NOMO-1 treated with dmso at 0.1 percent for 144 hours (cell line): ENCODE measurements around the gene GTF3C4.

Experiments used
- DNase-seq: peaks from one replicate; lab custom pipeline; 2025; ENCODE audit not compliant: unreplicated experiment; lab: John Stamatoyannopoulos, UW

GTF3C4 gene, protein sequence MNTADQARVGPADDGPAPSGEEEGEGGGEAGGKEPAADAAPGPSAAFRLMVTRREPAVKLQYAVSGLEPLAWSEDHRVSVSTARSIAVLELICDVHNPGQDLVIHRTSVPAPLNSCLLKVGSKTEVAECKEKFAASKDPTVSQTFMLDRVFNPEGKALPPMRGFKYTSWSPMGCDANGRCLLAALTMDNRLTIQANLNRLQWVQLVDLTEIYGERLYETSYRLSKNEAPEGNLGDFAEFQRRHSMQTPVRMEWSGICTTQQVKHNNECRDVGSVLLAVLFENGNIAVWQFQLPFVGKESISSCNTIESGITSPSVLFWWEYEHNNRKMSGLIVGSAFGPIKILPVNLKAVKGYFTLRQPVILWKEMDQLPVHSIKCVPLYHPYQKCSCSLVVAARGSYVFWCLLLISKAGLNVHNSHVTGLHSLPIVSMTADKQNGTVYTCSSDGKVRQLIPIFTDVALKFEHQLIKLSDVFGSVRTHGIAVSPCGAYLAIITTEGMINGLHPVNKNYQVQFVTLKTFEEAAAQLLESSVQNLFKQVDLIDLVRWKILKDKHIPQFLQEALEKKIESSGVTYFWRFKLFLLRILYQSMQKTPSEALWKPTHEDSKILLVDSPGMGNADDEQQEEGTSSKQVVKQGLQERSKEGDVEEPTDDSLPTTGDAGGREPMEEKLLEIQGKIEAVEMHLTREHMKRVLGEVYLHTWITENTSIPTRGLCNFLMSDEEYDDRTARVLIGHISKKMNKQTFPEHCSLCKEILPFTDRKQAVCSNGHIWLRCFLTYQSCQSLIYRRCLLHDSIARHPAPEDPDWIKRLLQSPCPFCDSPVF

DNA sequence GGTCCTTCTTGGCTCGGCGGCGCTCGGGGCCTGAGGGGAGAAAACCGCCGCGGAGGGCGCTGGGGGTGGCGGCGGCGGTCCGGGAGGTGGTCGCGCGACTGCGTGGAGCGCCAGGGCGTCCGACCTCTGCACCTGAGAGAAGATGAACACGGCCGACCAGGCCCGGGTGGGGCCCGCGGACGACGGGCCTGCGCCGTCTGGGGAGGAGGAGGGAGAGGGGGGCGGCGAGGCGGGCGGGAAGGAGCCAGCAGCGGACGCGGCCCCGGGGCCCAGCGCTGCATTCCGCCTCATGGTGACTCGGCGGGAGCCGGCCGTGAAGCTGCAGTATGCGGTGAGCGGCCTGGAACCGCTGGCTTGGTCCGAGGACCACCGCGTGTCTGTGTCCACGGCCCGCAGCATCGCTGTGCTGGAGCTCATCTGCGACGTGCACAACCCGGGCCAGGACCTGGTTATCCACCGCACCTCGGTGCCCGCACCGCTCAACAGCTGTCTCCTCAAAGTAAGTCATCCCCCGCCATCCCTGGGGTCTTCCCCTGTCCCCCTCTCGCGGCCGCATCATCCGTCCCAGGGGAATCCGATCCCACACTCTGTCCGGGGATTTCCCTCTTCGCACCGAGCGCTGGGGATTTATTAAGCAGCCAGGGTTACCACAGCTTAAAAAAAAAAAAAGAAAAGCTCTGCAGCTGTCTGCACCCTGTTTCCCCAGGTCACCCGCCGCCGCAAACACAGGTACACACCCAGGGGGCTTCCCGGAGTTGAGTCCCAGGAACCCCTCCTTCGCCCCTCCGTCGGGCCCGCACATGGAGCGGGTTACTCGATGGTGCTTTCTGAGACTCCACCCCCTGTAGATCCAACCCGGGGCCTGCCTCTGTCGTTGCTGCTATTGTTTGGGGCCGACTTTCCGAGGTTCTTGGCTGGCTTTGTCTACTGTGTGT lies at the start of gene GTF3C4:
Gene GTF3C4 (plus strand): TSS at position 8 of the 935 bp plus-strand sequence. CDS start 135 bp downstream, at position 143.
- no peak for DNase-seq

DNA sequence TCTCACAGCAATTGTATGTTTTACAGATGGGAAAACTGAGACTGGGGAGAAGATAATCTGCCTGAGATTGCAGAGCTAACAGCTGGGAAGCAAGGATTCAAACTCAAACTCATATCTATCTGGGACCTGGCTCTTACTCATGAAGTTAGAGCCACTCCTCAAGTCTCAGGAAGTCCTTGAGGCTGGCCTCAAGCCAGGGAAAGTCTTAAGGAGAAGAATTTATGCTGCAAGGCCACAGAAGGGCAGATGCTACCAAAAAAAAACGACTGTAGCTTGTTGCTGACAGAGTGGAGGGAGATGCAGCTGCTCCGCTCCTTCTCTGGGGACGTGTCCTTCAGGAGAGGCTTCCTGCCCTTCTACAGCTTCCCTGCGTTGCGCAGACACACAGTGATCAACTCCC lies 48.1 kb upstream of the GTF3C4 start:
- DNase-seq, result no peak

DNA sequence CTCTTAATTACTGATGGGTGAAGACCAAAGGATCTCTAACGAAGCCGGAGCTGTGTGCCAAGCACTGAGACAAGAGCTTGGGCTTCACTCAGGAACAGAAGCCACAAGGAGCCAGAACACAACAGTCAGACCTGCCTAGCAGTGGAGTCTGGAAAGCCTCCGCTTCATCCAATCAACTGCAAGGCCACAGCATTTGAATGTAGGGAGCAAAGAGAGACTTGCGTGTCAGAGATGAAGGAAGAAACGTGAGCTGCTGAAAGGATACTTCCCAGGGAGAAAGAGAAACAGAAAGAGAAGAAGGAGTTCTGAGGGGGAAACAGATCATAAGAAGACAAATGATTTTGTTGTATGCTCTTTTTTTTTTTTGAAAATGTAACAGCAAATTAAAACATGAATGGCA lies 44.0 kb upstream of the GTF3C4 start:
- DNase-seq, result no peak

DNA sequence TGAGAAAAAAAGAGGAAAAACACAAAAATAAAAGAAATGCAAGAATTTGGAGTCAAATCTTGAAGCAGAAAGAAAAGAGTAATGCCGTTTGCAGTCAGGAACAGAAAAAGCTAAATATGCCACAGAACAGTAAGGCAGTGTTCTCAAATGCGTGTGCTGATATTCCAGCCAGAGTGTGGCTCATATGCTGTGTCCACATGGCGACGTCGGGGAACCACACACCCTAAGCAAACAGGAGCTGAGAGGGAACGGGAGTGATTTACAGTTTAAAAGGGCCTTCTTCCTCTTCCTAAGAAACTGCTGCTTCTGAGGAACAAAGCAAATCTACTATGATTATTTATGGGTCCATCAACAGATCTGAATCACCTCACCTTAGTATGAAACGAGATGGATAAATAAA lies 43.2 kb upstream of the GTF3C4 start:
- DNase-seq, result no peak

DNA sequence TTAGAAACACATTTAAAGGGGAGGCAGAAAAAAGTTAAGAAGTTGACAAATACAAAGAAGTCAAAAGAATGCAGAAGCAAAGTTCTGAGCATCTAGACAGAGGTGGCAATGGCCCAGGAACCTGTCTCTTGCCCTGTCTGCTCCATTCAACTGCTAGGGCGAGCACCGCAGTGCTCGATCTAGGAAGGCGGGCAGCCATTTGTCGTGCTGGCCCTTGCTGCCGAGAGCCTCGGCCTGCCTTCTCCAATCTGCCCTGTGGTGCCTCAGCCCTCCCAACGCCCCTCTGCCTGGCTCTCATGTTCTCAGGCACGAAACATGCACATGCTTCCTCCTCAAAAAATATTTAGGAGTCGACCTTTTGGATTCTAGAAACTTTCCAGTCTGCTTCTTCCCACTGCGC lies 42.7 kb upstream of the GTF3C4 start:
- no peak for DNase-seq

DNA sequence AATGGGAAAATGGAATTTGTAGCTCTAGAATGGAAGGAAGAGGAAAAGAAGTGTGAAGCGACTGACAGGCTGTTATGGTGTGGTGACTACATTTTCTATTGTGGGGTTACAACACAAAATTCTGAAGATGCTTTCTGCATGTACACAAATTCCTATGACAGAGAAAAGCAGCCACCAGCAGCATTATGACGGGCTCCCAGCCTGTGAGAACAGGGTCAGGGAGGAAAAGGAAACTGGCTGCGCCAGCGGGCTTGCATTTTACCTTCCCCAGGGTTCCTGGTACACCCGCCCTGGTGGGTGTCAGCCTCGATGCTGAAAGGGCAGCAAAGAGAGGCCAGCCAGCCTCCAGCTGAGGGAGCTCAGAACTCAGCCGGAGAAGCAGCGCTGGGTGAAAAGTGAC lies 41.5 kb upstream of the GTF3C4 start:
- no peak for DNase-seq

DNA sequence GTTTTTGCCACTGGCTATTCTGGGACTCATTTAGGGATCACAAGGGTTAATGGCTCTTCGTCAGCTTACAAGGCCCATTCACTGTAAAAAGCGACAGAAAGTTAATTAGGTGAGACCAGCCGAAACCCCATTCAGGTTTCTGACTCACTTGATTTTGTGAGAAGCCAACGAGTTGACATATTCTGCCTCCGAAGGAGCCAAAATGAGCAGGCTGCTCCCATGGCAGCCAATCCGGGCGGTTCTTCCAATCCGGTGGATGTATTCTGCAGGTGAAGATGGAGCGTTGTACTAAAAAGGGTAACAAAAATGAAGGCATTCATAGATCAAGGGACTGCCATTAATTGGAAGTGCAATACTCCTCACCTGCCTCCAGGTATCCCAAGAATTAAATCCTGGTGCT lies 40.1 kb upstream of the GTF3C4 start:
- DNase-seq, result no peak

DNA sequence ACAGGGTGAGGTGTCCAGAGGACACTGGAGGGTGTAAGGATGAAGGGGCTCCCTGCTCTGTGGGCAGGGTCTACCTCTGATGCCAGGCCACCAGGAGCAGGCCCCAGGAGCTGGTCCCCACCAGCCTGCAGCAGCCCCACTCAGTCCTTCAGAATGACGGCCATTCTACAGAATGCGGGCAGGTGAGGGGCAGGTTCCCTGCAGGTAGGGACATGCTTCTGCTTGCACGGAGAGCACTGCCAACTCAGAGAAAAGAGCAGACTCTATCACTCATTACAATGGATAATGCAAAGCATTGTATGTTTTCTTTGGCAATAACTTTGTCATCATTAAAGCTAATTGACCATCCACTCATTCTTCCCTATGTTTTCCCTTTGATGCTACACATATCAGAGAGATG lies 39.5 kb upstream of the GTF3C4 start:
- no peak for DNase-seq

DNA sequence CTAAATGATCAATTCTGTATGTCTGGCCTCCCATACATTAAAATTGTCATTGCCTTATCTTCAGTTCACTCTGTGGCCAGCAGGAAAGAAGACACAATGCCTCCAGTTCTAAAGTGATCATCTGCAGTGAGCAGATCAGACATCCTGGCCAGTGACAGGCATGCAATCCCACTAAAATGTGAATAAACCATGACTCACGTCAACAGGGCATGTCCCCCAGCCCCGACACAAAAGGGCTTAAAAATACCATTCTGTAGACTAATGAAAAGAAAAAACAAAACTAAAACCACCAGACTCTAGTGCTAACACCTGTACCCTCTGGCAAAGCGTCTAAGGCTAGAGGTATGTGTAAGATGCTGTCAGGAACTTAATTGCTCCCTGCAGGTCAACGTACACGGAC lies 39.0 kb upstream of the GTF3C4 start:
- DNase-seq, result no peak

DNA sequence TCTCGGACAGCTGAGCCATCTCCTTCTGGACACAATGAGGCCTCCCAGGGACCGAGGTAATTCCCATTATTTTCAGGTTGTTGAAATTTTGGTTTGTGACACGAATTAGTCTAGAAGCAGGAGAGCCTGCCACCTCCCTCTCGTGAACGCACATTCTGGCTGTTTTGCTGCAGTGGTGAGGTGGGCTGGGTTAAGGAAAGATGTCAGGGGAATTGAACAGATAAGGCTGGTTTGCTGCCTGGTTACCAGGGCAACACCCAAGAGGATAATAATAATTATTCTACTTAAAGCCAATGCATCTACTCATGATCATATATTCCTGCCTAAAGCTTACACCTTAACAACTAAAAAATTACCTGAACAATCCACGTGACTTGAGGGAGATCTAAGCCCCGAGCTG lies 38.6 kb upstream of the GTF3C4 start:
- no peak for DNase-seq

DNA sequence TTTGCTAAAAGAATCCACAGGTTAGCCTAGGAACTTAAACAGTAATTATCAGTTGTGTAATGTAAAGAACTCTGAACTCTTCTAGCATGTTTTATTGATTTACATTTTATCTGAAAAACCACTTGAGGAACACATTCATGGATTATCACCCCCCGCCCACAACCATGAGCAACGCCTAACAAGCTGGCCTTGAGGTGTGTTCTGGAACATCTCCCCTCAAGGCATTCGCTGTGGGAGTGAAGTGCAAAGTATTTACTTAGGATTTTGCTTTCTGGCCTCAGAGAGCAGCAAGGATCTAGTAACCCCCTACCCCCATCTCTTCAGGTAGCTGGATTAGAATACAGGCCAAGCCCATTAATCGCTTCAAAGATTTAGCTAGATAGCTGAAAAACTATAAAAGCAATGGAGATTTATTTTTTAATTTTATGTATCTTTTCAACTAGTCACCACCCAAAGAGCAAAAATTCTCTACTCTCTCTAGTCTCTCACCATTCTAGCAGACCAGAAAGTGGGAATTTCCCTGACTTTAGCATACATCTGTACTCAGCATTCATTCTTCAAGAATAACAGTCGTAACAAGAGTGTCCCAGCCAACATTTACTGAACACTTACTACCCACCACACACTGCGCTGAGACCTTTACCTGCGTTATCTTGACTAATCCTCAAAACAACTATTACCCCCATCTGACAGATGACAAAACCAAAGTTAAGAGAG lies 37.7 kb upstream of the GTF3C4 start:
- no peak for DNase-seq

DNA sequence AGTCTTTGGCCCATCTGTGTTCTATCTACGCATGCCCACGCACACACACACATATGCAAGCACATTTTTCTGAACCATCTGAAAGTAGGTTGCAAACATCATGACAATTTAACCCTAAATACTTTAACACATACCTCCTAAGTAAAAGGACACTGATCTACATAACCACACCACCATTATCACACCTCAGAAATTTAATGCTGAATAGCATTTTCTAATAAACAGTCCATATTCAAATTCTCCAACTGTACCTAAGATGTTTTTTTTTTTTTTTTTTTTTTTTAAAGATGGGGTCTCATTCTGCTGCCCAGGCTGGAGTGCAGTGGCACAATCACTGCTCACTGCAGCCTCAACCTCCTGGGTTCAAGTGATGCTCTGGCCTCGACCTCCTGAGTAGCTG lies 35.9 kb upstream of the GTF3C4 start:
- DNase-seq, result no peak

DNA sequence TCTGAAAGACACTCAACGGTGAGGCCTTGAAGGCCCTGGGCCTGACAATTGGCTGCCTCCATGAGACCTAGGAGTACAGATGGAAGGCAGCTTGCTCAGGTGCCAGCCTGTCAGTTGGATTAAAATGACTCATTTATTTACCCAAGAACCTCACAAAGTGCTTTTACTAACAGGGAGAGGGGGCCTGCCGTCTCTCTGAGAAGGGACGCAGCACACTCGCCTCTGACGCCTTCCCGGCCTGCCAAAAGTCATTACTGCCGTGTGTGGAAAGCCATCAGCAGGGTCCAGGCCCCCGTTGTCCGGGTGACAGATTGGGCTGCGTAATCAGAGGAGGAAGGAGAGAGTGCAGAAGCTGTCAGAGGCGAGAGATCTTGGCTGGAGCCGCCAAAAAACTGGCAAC lies 32.9 kb upstream of the GTF3C4 start:
- DNase-seq, result no peak

DNA sequence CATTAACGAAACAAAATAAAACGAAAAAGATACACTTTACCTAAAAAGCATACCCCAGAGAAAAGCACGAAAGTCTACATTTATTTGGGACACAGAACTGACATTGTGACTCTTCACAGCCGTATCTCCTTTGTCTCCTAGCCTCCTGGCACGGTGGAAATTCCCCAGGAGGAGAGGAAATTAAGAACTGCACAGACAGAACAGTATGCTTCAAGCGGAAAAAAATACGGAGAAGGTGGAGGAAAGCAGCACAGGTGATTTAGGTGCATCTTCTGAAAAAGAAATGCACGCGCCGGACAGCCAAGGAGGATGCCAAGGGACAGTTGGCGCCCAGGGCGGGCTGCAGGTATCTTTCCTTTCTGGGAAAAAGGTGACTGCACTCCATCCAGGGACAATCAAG lies 32.5 kb upstream of the GTF3C4 start:
- no peak for DNase-seq

DNA sequence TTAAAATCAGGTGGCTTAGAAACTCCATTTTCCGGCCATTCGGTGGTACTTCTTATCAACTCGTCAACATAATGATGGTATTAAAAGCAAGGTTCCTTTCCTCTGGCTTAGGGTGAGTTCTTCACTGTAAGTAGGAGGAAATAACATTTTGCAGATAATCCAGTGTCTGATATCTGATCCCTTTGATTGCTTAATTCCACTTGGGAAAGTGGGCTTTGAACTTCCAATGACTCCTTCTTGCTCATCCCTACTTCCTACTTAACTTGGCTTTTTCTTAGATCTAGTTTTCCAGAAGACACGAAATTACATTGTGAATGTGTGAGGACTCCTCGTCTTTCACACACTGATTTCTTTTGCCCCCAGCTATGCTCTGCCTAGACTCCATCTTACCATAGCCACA lies 32.0 kb upstream of the GTF3C4 start:
- no peak for DNase-seq

DNA sequence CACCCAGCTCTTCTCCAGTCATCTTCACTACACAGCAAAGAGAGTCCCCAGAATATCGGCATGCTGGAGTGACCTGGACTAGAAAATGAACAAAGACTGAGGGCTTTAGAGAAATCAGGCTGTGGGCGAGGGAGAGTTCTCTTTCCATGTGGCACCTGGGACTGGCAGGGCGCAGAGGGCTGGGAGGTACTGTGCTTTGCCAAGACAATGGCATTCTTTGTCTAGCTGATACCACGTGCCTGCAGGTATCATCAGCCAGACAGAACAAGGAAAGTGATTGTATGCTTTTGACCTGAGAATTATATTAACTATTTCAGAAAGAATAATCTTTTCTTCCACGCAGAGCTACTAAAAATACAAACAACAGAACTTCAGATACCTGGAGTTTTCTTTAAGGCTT lies 30.9 kb upstream of the GTF3C4 start:
- no peak for DNase-seq

DNA sequence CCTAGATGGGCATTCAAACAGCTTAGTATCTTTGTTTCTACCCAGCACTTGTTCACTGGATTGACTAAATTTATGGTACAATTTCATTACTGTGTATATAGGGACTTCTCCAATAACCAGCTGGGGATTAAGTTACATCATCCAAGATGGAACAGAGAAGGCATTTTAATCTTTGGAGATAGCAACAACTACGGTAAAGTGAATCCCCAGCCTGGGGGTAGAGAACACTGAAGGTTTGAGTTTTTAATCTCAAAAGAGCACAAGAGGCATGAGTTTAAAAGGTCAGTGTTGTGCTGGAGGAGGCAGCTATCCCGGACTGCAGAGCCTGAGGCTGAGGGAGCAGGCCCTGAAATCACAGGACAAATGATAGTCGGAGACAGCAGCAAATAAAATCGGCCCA lies 29.0 kb upstream of the GTF3C4 start:
- no peak for DNase-seq

DNA sequence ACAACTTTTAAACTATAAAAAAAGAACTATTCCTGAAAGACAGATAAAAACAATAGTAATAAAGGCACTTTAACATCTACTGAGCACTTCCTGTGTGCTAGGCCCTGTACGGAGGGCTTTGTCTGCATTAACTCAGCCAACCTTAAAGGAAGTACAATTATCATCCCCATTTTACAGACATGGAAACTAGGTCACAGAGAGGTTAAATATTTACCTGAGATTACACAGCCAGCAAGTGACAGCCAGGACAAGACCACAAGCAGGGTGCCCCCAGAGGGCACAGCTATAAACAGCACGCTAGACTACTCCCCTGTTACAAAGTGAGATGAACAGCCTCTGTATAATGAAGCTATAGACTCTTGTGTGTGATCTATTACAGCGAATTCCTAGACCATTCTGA lies 26.0 kb upstream of the GTF3C4 start:
- no peak for DNase-seq

DNA sequence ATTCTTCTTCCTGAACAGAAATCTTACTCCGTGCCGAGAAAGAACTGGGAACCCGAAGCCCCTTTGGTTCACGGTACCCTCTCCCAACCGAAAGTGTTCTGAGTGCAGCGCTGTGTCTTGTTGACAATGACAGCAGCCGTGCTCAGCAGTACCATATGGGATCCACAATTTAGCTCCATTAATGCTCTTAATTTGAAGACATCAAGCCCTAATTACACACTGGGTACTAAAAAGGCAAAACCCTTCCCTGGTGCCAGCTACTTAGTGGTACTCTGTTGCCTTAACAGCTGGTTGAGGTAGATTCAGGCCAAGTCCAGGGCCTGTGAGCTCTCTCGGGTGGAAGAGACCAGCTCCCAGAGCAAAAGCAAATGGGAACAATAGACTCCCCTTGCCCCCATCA lies 25.0 kb upstream of the GTF3C4 start:
- DNase-seq, result no peak

DNA sequence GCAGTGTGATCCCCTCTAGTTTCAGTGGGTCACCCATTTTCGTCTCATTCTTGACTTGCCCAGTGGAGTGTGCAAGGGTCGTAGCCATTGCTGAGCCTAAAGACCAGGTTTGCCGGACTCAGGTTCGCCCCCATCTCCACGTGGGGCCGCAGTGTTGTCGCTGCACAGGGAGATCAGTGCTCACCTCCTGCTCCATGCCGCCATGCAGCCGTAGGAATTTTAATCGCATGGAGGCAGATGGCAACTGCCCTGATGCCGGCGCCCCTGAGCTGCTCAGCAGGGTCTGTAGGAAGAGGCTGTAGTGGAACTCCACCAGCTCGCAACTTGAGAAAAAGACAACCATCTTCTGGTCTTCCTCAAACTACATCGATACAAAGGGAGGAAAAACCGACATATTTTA lies 24.6 kb upstream of the GTF3C4 start:
- DNase-seq, result no peak

DNA sequence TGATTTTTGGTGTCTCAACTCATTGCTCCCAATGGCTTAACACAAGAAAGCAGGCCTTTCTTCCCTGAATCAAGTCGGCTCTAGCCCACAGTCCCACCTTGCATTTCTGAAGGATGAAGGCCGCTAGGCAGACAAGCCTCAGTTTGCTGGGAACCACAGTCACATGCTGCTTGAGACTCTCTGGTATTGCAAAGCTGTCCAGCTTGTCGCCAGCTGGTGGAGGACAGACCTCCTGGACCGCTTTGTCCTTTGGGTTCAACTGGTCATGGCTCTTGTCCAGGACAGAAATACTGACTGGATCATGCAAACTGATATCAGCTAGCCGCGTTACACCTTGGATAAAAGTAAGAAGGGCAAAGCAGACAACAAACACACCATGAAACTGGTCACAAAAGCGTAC lies 23.5 kb upstream of the GTF3C4 start:
- DNase-seq, result no peak
